HG03432 (cell line): Measurements from ENCODE around the gene STXBP6.
"Not testable (repeated sequence)": the region's sequence is repeated elsewhere in the genome, so short reads cannot be mapped to it uniquely, and the experiment has no call there.

Source experiments
- ATAC-seq: cut with Tn5 transposase; IDR thresholded peaks from one replicate; pipeline ENCODE4 v1.9.1; 2021; ENCODE audit warnings: mild to moderate bottlenecking, moderate library complexity; ENCODE audit not compliant: unreplicated experiment

STXBP6 gene

GRCh38 chr14:24839617-24840203, 210.2 kb downstream of the STXBP6 start:
- no peak for ATAC-seq

GRCh38 chr14:24838945-24839616, 210.9 kb downstream of the STXBP6 start:
- no peak for ATAC-seq

GRCh38 chr14:24837280-24838046, 212.5 kb downstream of the STXBP6 start:
- no peak for ATAC-seq

GRCh38 chr14:24836324-24836723, 213.6 kb downstream of the STXBP6 start:
- ATAC-seq = not testable (repeated sequence)

- ATAC-seq = no peak
Observed at GRCh38 chr14:24834956-24835355, 215.0 kb downstream of the STXBP6 start.

GRCh38 chr14:24833385-24833784, 216.6 kb downstream of the STXBP6 start:
- ATAC-seq = no peak

- ATAC-seq = no peak
Observed at GRCh38 chr14:24831677-24832076, 218.3 kb downstream of the STXBP6 start.

- no peak for ATAC-seq
Observed at GRCh38 chr14:24829862-24830261, 220.1 kb downstream of the STXBP6 start.

- no peak for ATAC-seq
Observed at GRCh38 chr14:24828486-24828885, 221.5 kb downstream of the STXBP6 start.

- no peak for ATAC-seq
Observed at GRCh38 chr14:24826390-24826789, 223.6 kb downstream of the STXBP6 start.

GRCh38 chr14:24820616-24821015, 229.3 kb downstream of the STXBP6 start:
- no peak for ATAC-seq

- no peak for ATAC-seq
Observed at GRCh38 chr14:24818823-24819341, 231.1 kb downstream of the STXBP6 start.

- no peak for ATAC-seq
Observed at GRCh38 chr14:24818058-24818822, 231.7 kb downstream of the STXBP6 start.

- no peak for ATAC-seq
Observed at GRCh38 chr14:24817212-24818057, 232.5 kb downstream of the STXBP6 start.

GRCh38 chr14:24816929-24817211, 233.1 kb downstream of the STXBP6 start:
- no peak for ATAC-seq

- no peak for ATAC-seq
Observed at GRCh38 chr14:24816011-24816928, 233.7 kb downstream of the STXBP6 start.

GRCh38 chr14:24815543-24815942, 234.4 kb downstream of the STXBP6 start:
- no peak for ATAC-seq

GRCh38 chr14:24814944-24815343, 235.0 kb downstream of the STXBP6 start:
- no peak for ATAC-seq

- no peak for ATAC-seq
Observed at GRCh38 chr14:24814346-24814745, 235.6 kb downstream of the STXBP6 start.
